ENCODE results near the gene ARPC2. TPM values are rescaled to one million over a fixed set of nuclear protein-coding genes. Genes with fewer than 3 reads are reported as not detected.

The ARPC2 gene
- total RNA-seq, 3 donors from 2014 or later (not counting 1 experiment from before 2014, with no cell fraction given), result 824 to 880 (median 830) TPM

- peaks cover 14 to 22% of the 10 kb centered on the region in 2 donors for H3K4me1 Mint-ChIP-seq
- peaks cover 15% of the 10 kb centered on the region for H3K4me1 ChIP-seq (ENCODE audit: control insufficient read depth, insufficient read depth, low read length)
- H3K27me3 Mint-ChIP-seq (ENCODE audit: low read depth in 2 of 2), result no peaks in the 10 kb centered on the region
- no peak overlapping the region for H3K4me3 ChIP-seq (ENCODE audit: low read length)
- H3K27ac ChIP-seq (ENCODE audit: low read length), result no peak overlapping the region
- H3K9me3 Mint-ChIP-seq, result no peaks in the 10 kb centered on the region
- H3K27ac Mint-ChIP-seq, result peak overlapping the region; percentile 7 to 90
- peaks cover 89% of the 10 kb centered on the region for H3K36me3 ChIP-seq (ENCODE audit: control insufficient read depth, insufficient read depth, low read length)
- intact Hi-C loops (cut with micrococcal nuclease), result no loop called here
- H3K36me3 Mint-ChIP-seq, result peaks cover 36% of the 10 kb centered on the region
- no peak for TF ChIP-seq CTCF (IDR thresholded peaks at IDR 0.05)
- H3K9me3 ChIP-seq (ENCODE audit: control insufficient read depth, insufficient read depth, low read length), result no peaks in the 10 kb centered on the region
- no peak for DNase-seq
- 62% methylated on average over 7 of the region's 7 CpGs for WGBS (ENCODE audit: insufficient coverage)
- no peak for ATAC-seq
- H3K4me3 Mint-ChIP-seq, result no peak overlapping the region
- H3K27me3 ChIP-seq (ENCODE audit: control insufficient read depth, insufficient read depth, low read length), result no peaks in the 10 kb centered on the region
These were observed 35.7 kb downstream of the ARPC2 start for GRCh38 chr2:218252509-218253231.

- Histone ChIP-seq H3K4me3 (ENCODE audit: low read length) (no peak overlapping the region), H3K27me3 (ENCODE audit: control insufficient read depth, insufficient read depth, low read length) (no peaks in the 10 kb centered on the region), H3K4me1 (ENCODE audit: control insufficient read depth, insufficient read depth, low read length) (peaks cover 21% of the 10 kb centered on the region), H3K9me3 (ENCODE audit: control insufficient read depth, insufficient read depth, low read length) (no peaks in the 10 kb centered on the region), H3K36me3 (ENCODE audit: control insufficient read depth, insufficient read depth, low read length) (peaks cover 83% of the 10 kb centered on the region), H3K27ac (ENCODE audit: low read length) (no peak overlapping the region)
- Mint-ChIP-seq H3K4me3 (no peak overlapping the region), H3K27ac (peak overlapping the region in 1 of 2 donors; percentile 90), H3K27me3 (ENCODE audit: low read depth in 2 of 2) (no peaks in the 10 kb centered on the region), H3K36me3 (peaks cover 32% of the 10 kb centered on the region), H3K9me3 (no peaks in the 10 kb centered on the region), H3K4me1 (peaks cover 15 to 25% of the 10 kb centered on the region in 2 donors)
- intact Hi-C loops (cut with micrococcal nuclease), result no loop called here
- TF ChIP-seq CTCF (IDR thresholded peaks at IDR 0.05), result no peak
- ATAC-seq (no peak), DNase-seq (no peak)
- WGBS (ENCODE audit: insufficient coverage), result 85% methylated on average over 5 of the region's 5 CpGs
These were observed 36.2 kb downstream of the ARPC2 start for GRCh38 chr2:218253232-218253625.

GRCh38 chr2:218255446-218255845, 38.5 kb downstream of the ARPC2 start:
- H3K9me3 ChIP-seq (ENCODE audit: control insufficient read depth, insufficient read depth, low read length), result no peaks in the 10 kb centered on the region
- Mint-ChIP-seq H3K4me1 (peaks cover 29 to 41% of the 10 kb centered on the region in 2 donors), H3K27ac (peak overlapping the region; percentile 90 to 92), H3K9me3 (no peaks in the 10 kb centered on the region), H3K27me3 (ENCODE audit: low read depth in 2 of 2) (no peaks in the 10 kb centered on the region), H3K36me3 (peaks cover 30% of the 10 kb centered on the region), H3K4me3 (no peak overlapping the region)
- H3K36me3 ChIP-seq (ENCODE audit: control insufficient read depth, insufficient read depth, low read length), result peaks cover 62% of the 10 kb centered on the region
- DNase-seq (no peak), ATAC-seq (no peak)
- intact Hi-C loops (cut with micrococcal nuclease), result loop anchor here (5.0 kb wide), 1 partner anchor 33 kb away; no protein-coding TSS in a partner anchor
- peaks cover 36% of the 10 kb centered on the region for H3K4me1 ChIP-seq (ENCODE audit: control insufficient read depth, insufficient read depth, low read length)
- H3K27me3 ChIP-seq (ENCODE audit: control insufficient read depth, insufficient read depth, low read length), result no peaks in the 10 kb centered on the region
- TF ChIP-seq CTCF (IDR thresholded peaks at IDR 0.05), result no peak
- WGBS (ENCODE audit: insufficient coverage), result 70% methylated on average over 6 of the region's 6 CpGs
- no peak overlapping the region for H3K4me3 ChIP-seq (ENCODE audit: low read length)
- H3K27ac ChIP-seq (ENCODE audit: low read length), result no peak overlapping the region
